Panc1 (cell line): ENCODE measurements around the gene OSBPL5. TPM values are rescaled to one million over a fixed set of nuclear protein-coding genes. Genes with fewer than 3 reads are reported as not detected.

Source experiments
- ATAC-seq: fragments of 200-7000 bp; cut with Tn5 transposase; 2 replicates; pipeline ENCODE4 v1.9.1; 2020; ENCODE audit warnings: mild to moderate bottlenecking, moderate library complexity
- BruUV-seq: library from RNA; stranded (reverse); fragments of 400-500 nt; replicated peaks from 2 replicates; lab custom pipeline; 2021; lab: Mats Ljungman, UMichigan
- CTCF ChIA-PET: fragments of 300-600 bp; sonication (Branson Sonifier 250); formaldehyde crosslinking; loops from one replicate; lab custom pipeline; 2022; ENCODE audit warnings: antibody characterized with exemption; lab: Charles Lee
- POLR2A ChIA-PET: fragments of 300-600 bp; sonication (Branson Sonifier 250); formaldehyde crosslinking; loops from one replicate; lab custom pipeline; 2022; ENCODE audit warnings: antibody characterized with exemption; lab: Charles Lee
- DNase-seq: peaks from one replicate; pipeline ENCODE4 v3.0.0-alpha.2; 2010; ENCODE audit warnings: low read depth, low spot score
- H3K27ac ChIP-seq: 2 replicates; pipeline ENCODE4 v1.5.1; 2011; ENCODE audit warnings: mild to moderate bottlenecking, low read length, inconsistent platforms
- H3K27me3 ChIP-seq: fragments of 200-500 bp; sonication (Bioruptor generic); 2 replicates; pipeline ENCODE4 v1.6.0; 2014; ENCODE audit warnings: low read length, inconsistent platforms; ENCODE audit not compliant: control insufficient read depth, insufficient read depth
- H3K36me3 ChIP-seq: fragments of 200-500 bp; sonication (Bioruptor generic); 2 replicates; pipeline ENCODE4 v1.5.1; 2014; ENCODE audit warnings: inconsistent platforms, mild to moderate bottlenecking, low read length, moderate library complexity; ENCODE audit not compliant: control insufficient read depth, insufficient read depth
- H3K4me1 ChIP-seq: 2 replicates; pipeline ENCODE4 v1.5.1; 2011; ENCODE audit warnings: inconsistent platforms, mild to moderate bottlenecking, low read length, moderate library complexity; ENCODE audit not compliant: control insufficient read depth, insufficient read depth
- H3K4me3 ChIP-seq, 2 experiments: 2 replicates each; pipeline ENCODE4 v1.5.1; 2011 to 2012; ENCODE audit warnings: low read depth in 2 of 2, low read length in 2 of 2, mild to moderate bottlenecking in 2 of 2, inconsistent platforms in 1 of 2, moderate library complexity in 1 of 2
- H3K9me3 ChIP-seq: fragments of 200-500 bp; sonication (Bioruptor generic); 2 replicates; pipeline ENCODE4 v1.5.1; 2014; ENCODE audit warnings: low read depth, mild to moderate bottlenecking, inconsistent platforms, low read length, moderate library complexity; ENCODE audit not compliant: control insufficient read depth, insufficient read depth
- POLR2AphosphoS5 ChIP-seq: IDR thresholded peaks from 2 replicates; pipeline ENCODE4 v1.6.1; 2012; ENCODE audit warnings: mild to moderate bottlenecking, low read depth, low read length, moderate library complexity
- SIN3A ChIP-seq: IDR thresholded peaks from 2 replicates; pipeline ENCODE4 v1.6.1; 2012; ENCODE audit warnings: low read depth, mild to moderate bottlenecking, low read length, moderate library complexity, borderline replicate concordance; ENCODE audit not compliant: insufficient read depth
- TCF7L2 ChIP-seq: IDR thresholded peaks from 2 replicates; pipeline ENCODE4 v1.6.1; 2011; ENCODE audit warnings: mild to moderate bottlenecking, low read depth, low read length, inconsistent platforms
- in situ Hi-C: cut with HindIII; loops from 2 replicates; pipeline ENCODE4 v1.10.0; 2016; ENCODE audit warnings: low sequenced_read_pairs, low pct_unique_long_range_greater_than_20kb
- intact Hi-C: fragments of 100-400 bp; cut with micrococcal nuclease; formaldehyde crosslinking; loops from one replicate; pipeline ENCODE4 v1.10.0; 2022; ENCODE audit not compliant: unreplicated experiment
- total RNA-seq: library from RNA; stranded (reverse); gene quantifications from one replicate; pipeline ENCODE4 v1.2.1, GENCODE V29; 2021; ENCODE audit not compliant: unreplicated experiment
- TF ChIP-seq, protein P1 (sequence below), 2 experiments: IDR thresholded peaks; 2 replicates each; pipeline ENCODE4 v1.6.1; 2011 to 2012; ENCODE audit warnings: low read depth in 2 of 2, control low read depth in 1 of 2, low read length in 1 of 2, mild to moderate bottlenecking in 1 of 2, moderate library complexity in 1 of 2; ENCODE audit not compliant: insufficient read depth in 1 of 2
- TF ChIP-seq, protein P2 (sequence below): fragments of 450-650 bp; IDR thresholded peaks from 2 replicates; pipeline ENCODE4 v1.5.1; 2017; ENCODE audit warnings: mild to moderate bottlenecking

The OSBPL5 gene
- total RNA-seq, 1 experiment from 2014 or later: 20.2 TPM

GRCh38 chr11:3087821-3088800 lies 77.0 kb downstream of the OSBPL5 start:
- ATAC-seq: no peak

DNA sequence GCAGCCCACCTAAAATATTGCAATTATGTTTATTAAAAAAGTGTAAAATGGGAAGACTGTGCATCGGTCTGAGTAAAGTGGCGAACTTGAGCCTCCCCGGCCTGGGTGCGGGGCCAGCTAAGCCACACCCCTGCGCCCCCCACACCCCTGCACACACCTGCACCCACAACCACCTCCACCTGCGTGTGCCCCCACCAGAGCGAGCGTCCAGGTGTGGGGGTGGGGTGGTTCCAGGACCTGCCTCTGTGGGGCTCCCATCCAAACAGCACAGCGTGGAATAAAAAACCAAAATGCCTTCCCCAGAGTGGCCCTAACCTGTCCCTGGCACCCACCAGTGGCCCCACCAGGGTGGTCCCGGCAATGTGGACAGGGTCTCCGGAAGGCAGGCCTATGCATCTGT lies 77.7 kb downstream of the OSBPL5 start:
- no peaks in the 10 kb centered on the region for H3K27me3 ChIP-seq
- intact Hi-C loops: no loop called here
- H3K4me1 ChIP-seq: peaks cover 10% of the 10 kb centered on the region
- no peak for TF ChIP-seq POLR2AphosphoS5
- no peak for TF ChIP-seq TCF7L2
- TF ChIP-seq, protein P1, sequence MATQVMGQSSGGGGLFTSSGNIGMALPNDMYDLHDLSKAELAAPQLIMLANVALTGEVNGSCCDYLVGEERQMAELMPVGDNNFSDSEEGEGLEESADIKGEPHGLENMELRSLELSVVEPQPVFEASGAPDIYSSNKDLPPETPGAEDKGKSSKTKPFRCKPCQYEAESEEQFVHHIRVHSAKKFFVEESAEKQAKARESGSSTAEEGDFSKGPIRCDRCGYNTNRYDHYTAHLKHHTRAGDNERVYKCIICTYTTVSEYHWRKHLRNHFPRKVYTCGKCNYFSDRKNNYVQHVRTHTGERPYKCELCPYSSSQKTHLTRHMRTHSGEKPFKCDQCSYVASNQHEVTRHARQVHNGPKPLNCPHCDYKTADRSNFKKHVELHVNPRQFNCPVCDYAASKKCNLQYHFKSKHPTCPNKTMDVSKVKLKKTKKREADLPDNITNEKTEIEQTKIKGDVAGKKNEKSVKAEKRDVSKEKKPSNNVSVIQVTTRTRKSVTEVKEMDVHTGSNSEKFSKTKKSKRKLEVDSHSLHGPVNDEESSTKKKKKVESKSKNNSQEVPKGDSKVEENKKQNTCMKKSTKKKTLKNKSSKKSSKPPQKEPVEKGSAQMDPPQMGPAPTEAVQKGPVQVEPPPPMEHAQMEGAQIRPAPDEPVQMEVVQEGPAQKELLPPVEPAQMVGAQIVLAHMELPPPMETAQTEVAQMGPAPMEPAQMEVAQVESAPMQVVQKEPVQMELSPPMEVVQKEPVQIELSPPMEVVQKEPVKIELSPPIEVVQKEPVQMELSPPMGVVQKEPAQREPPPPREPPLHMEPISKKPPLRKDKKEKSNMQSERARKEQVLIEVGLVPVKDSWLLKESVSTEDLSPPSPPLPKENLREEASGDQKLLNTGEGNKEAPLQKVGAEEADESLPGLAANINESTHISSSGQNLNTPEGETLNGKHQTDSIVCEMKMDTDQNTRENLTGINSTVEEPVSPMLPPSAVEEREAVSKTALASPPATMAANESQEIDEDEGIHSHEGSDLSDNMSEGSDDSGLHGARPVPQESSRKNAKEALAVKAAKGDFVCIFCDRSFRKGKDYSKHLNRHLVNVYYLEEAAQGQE (IDR thresholded peaks at IDR 0.05; ENCODE audit: insufficient read depth in 1 of 2, low read depth in 2 of 2, low read length in 1 of 2): no peak
- TF ChIP-seq SIN3A: no peak
- TF ChIP-seq, protein P2, sequence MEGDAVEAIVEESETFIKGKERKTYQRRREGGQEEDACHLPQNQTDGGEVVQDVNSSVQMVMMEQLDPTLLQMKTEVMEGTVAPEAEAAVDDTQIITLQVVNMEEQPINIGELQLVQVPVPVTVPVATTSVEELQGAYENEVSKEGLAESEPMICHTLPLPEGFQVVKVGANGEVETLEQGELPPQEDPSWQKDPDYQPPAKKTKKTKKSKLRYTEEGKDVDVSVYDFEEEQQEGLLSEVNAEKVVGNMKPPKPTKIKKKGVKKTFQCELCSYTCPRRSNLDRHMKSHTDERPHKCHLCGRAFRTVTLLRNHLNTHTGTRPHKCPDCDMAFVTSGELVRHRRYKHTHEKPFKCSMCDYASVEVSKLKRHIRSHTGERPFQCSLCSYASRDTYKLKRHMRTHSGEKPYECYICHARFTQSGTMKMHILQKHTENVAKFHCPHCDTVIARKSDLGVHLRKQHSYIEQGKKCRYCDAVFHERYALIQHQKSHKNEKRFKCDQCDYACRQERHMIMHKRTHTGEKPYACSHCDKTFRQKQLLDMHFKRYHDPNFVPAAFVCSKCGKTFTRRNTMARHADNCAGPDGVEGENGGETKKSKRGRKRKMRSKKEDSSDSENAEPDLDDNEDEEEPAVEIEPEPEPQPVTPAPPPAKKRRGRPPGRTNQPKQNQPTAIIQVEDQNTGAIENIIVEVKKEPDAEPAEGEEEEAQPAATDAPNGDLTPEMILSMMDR: no peak
- no peaks in the 10 kb centered on the region for H3K36me3 ChIP-seq
- CTCF ChIA-PET: no interaction called here
- H3K27ac ChIP-seq: no peak overlapping the region
- in situ Hi-C loops: no loop called here
- no TSS peak for BruUV-seq
- ATAC-seq: no peak
- H3K9me3 ChIP-seq: no peaks in the 10 kb centered on the region
- DNase-seq: no peak
- POLR2A ChIA-PET: interaction anchor here (0.5 to 0.7 kb wide), 2 partner anchors 134 to 185 kb away, joined by 3 to 11 read pairs; a partner anchor contains a TSS
- H3K4me3 ChIP-seq: no peak overlapping the region

More at GRCh38 chr11:3087821-3088800, 77.0 kb downstream of the OSBPL5 start:
- Histone ChIP-seq H3K27me3 (no peaks in the 10 kb centered on the region), H3K4me1 (peaks cover 13% of the 10 kb centered on the region), H3K36me3 (no peaks in the 10 kb centered on the region), H3K9me3 (no peaks in the 10 kb centered on the region), H3K27ac (no peak overlapping the region), H3K4me3 (no peak overlapping the region)
- in situ Hi-C loops (no loop called here), intact Hi-C loops (no loop called here)
- ChIA-PET POLR2A (interaction anchor here (0.5 kb wide), 1 partner anchor 186 kb away, joined by 11 read pairs; a partner anchor contains a TSS), CTCF (interaction anchor here (4.7 kb wide), 1 partner anchor 51 kb away, joined by 72 read pairs; no protein-coding TSS in a partner anchor)
- BruUV-seq: no TSS peak
- DNase-seq: no peak
- TF ChIP-seq POLR2AphosphoS5 (no peak), SIN3A (no peak), TCF7L2 (no peak)
- TF ChIP-seq, protein P1 (IDR thresholded peaks at IDR 0.05; ENCODE audit: insufficient read depth in 1 of 2, low read depth in 2 of 2, low read length in 1 of 2): no peak
- TF ChIP-seq, protein P2: no peak
